ENCODE data around the gene GDAP2. TPM values are rescaled to one million over a fixed set of nuclear protein-coding genes. Genes with fewer than 3 reads are reported as not detected.

GDAP2 gene
- total RNA-seq, 2 donors from 2014 or later, result 31.3 to 36.6 TPM

- H3K36me3 Mint-ChIP-seq, result peaks cover 1% of the 10 kb centered on the region
- no peak overlapping the region for H3K27ac Mint-ChIP-seq
- H3K4me1 Mint-ChIP-seq (ENCODE audit: low read depth in 2 of 2), result peaks cover 6% of the 10 kb centered on the region in 2 donors
- no peak overlapping the region for H3K4me3 Mint-ChIP-seq
- no peak for DNase-seq (ENCODE audit: low spot score)
- no peak for ATAC-seq
- no peaks in the 10 kb centered on the region for H3K9me3 Mint-ChIP-seq
- no peaks in the 10 kb centered on the region for H3K27me3 Mint-ChIP-seq
These were observed 39.0 kb downstream of the GDAP2 start for GRCh38 chr1:117890452-117890851.

- H3K27ac Mint-ChIP-seq, result peak overlapping the region in 1 of 2 donors; percentile 48
- peaks cover 4 to 5% of the 10 kb centered on the region in 2 donors for H3K4me1 Mint-ChIP-seq (ENCODE audit: low read depth in 2 of 2)
- DNase-seq (ENCODE audit: low spot score) (no peak), ATAC-seq (no peak)
- no peaks in the 10 kb centered on the region for H3K36me3 Mint-ChIP-seq
- H3K4me3 Mint-ChIP-seq, result no peak overlapping the region
- no peaks in the 10 kb centered on the region for H3K9me3 Mint-ChIP-seq
- H3K27me3 Mint-ChIP-seq, result no peaks in the 10 kb centered on the region
These were observed 43.2 kb downstream of the GDAP2 start for GRCh38 chr1:117886101-117886795.

- no peak overlapping the region for H3K27ac Mint-ChIP-seq
- H3K4me1 Mint-ChIP-seq (ENCODE audit: low read depth in 2 of 2), result peaks cover 4 to 5% of the 10 kb centered on the region in 2 donors
- no peak overlapping the region for H3K4me3 Mint-ChIP-seq
- H3K27me3 Mint-ChIP-seq, result no peaks in the 10 kb centered on the region
- no peaks in the 10 kb centered on the region for H3K9me3 Mint-ChIP-seq
- no peak for ATAC-seq
- peaks cover 7% of the 10 kb centered on the region for H3K36me3 Mint-ChIP-seq
- no peak for DNase-seq (ENCODE audit: low spot score)
These were observed 45.8 kb downstream of the GDAP2 start for GRCh38 chr1:117883616-117884015.

- H3K4me3 Mint-ChIP-seq, result no peak overlapping the region
- no peaks in the 10 kb centered on the region for H3K9me3 Mint-ChIP-seq
- no peaks in the 10 kb centered on the region for H3K27me3 Mint-ChIP-seq
- H3K27ac Mint-ChIP-seq, result no peak overlapping the region
- H3K4me1 Mint-ChIP-seq (ENCODE audit: low read depth in 2 of 2), result no peaks in the 10 kb centered on the region
- DNase-seq (ENCODE audit: low spot score), result no peak
- H3K36me3 Mint-ChIP-seq, result peaks cover 29% of the 10 kb centered on the region
- ATAC-seq, result no peak
These were observed 50.1 kb downstream of the GDAP2 start for GRCh38 chr1:117879284-117879683.

GRCh38 chr1:117877823-117878222, 51.6 kb downstream of the GDAP2 start:
- no peaks in the 10 kb centered on the region for H3K27me3 Mint-ChIP-seq
- ATAC-seq (no peak), DNase-seq (ENCODE audit: low spot score) (no peak)
- H3K36me3 Mint-ChIP-seq, result peaks cover 39% of the 10 kb centered on the region
- peaks cover 3% of the 10 kb centered on the region for H3K9me3 Mint-ChIP-seq
- no peak overlapping the region for H3K27ac Mint-ChIP-seq
- no peak overlapping the region for H3K4me3 Mint-ChIP-seq
- H3K4me1 Mint-ChIP-seq (ENCODE audit: low read depth in 2 of 2), result no peaks in the 10 kb centered on the region

GRCh38 chr1:117871013-117871412, 58.4 kb downstream of the GDAP2 start:
- DNase-seq (ENCODE audit: low spot score) (no peak), ATAC-seq (no peak)
- Mint-ChIP-seq H3K27me3 (no peaks in the 10 kb centered on the region), H3K4me3 (no peak overlapping the region), H3K9me3 (peaks cover 3% of the 10 kb centered on the region), H3K4me1 (ENCODE audit: low read depth in 2 of 2) (no peaks in the 10 kb centered on the region), H3K27ac (no peak overlapping the region), H3K36me3 (peaks cover 45% of the 10 kb centered on the region)

- Mint-ChIP-seq H3K4me1 (ENCODE audit: low read depth in 2 of 2) (peaks cover 0 to 3% of the 10 kb centered on the region in 2 donors), H3K27ac (no peak overlapping the region), H3K27me3 (no peaks in the 10 kb centered on the region), H3K9me3 (no peaks in the 10 kb centered on the region), H3K4me3 (no peak overlapping the region), H3K36me3 (peaks cover 13% of the 10 kb centered on the region)
- ATAC-seq, result no peak
- DNase-seq (ENCODE audit: low spot score), result no peak
These were observed 67.7 kb downstream of the GDAP2 start for GRCh38 chr1:117861694-117862093.

GRCh38 chr1:117860896-117861610, 68.4 kb downstream of the GDAP2 start:
- no peak overlapping the region for H3K4me3 Mint-ChIP-seq
- ATAC-seq (no peak), DNase-seq (ENCODE audit: low spot score) (no peak)
- peaks cover 8% of the 10 kb centered on the region for H3K36me3 Mint-ChIP-seq
- no peaks in the 10 kb centered on the region for H3K9me3 Mint-ChIP-seq
- peaks cover 0 to 3% of the 10 kb centered on the region in 2 donors for H3K4me1 Mint-ChIP-seq (ENCODE audit: low read depth in 2 of 2)
- H3K27ac Mint-ChIP-seq, result no peak overlapping the region
- no peaks in the 10 kb centered on the region for H3K27me3 Mint-ChIP-seq

GRCh38 chr1:117859901-117860300, 69.5 kb downstream of the GDAP2 start:
- ATAC-seq (no peak), DNase-seq (ENCODE audit: low spot score) (no peak)
- H3K9me3 Mint-ChIP-seq, result no peaks in the 10 kb centered on the region
- peaks cover 4% of the 10 kb centered on the region for H3K36me3 Mint-ChIP-seq
- peaks cover 0 to 3% of the 10 kb centered on the region in 2 donors for H3K4me1 Mint-ChIP-seq (ENCODE audit: low read depth in 2 of 2)
- H3K27ac Mint-ChIP-seq, result no peak overlapping the region
- no peaks in the 10 kb centered on the region for H3K27me3 Mint-ChIP-seq
- H3K4me3 Mint-ChIP-seq, result no peak overlapping the region

- no peak overlapping the region for H3K27ac Mint-ChIP-seq
- no peak for DNase-seq (ENCODE audit: low spot score)
- H3K9me3 Mint-ChIP-seq, result no peaks in the 10 kb centered on the region
- ATAC-seq, result no peak
- no peaks in the 10 kb centered on the region for H3K27me3 Mint-ChIP-seq
- H3K36me3 Mint-ChIP-seq, result peaks cover 4% of the 10 kb centered on the region
- no peak overlapping the region for H3K4me3 Mint-ChIP-seq
- peaks cover 0 to 3% of the 10 kb centered on the region in 2 donors for H3K4me1 Mint-ChIP-seq (ENCODE audit: low read depth in 2 of 2)
These were observed 72.0 kb downstream of the GDAP2 start for GRCh38 chr1:117857418-117857817.

- Mint-ChIP-seq H3K27me3 (no peaks in the 10 kb centered on the region), H3K27ac (no peak overlapping the region), H3K36me3 (no peaks in the 10 kb centered on the region), H3K4me1 (ENCODE audit: low read depth in 2 of 2) (no peaks in the 10 kb centered on the region), H3K4me3 (no peak overlapping the region), H3K9me3 (no peaks in the 10 kb centered on the region)
- ATAC-seq, result no peak
- DNase-seq (ENCODE audit: low spot score), result no peak
These were observed 76.4 kb downstream of the GDAP2 start for GRCh38 chr1:117852853-117853553.

- Mint-ChIP-seq H3K27ac (no peak overlapping the region), H3K36me3 (no peaks in the 10 kb centered on the region), H3K27me3 (no peaks in the 10 kb centered on the region), H3K4me1 (ENCODE audit: low read depth in 2 of 2) (no peaks in the 10 kb centered on the region), H3K9me3 (no peaks in the 10 kb centered on the region), H3K4me3 (no peak overlapping the region)
- ATAC-seq, result no peak
- no peak for DNase-seq (ENCODE audit: low spot score)
These were observed 77.7 kb downstream of the GDAP2 start for GRCh38 chr1:117851687-117852086.

GRCh38 chr1:117846674-117847425, 82.6 kb downstream of the GDAP2 start:
- no peak overlapping the region for H3K27ac Mint-ChIP-seq
- ATAC-seq (no peak), DNase-seq (ENCODE audit: low spot score) (no peak)
- no peak overlapping the region for H3K4me3 Mint-ChIP-seq
- H3K9me3 Mint-ChIP-seq, result peaks cover 15% of the 10 kb centered on the region
- H3K36me3 Mint-ChIP-seq, result peaks cover 19% of the 10 kb centered on the region
- H3K4me1 Mint-ChIP-seq (ENCODE audit: low read depth in 2 of 2), result no peaks in the 10 kb centered on the region
- H3K27me3 Mint-ChIP-seq, result no peaks in the 10 kb centered on the region

Data from natural killer cell treated with Interleukin-12 subunit alpha and Interleukin-12 subunit beta and Interleukin-15 and Interleukin-18, amount 100 ng/mL, for 72 hours (primary cell).